GM23338 (cell line): Measurements from ENCODE around the gene NDST1. TPM values are rescaled to one million over a fixed set of nuclear protein-coding genes. Genes with fewer than 3 reads are reported as not detected.

Experiments used
- ATAC-seq: fragments of 200-7000 bp; cut with Tn5 transposase; 3 replicates; pipeline ENCODE4 v1.9.1; 2020
- DNase-seq: peaks from one replicate; pipeline ENCODE4 v3.0.0-alpha.2; 2015; ENCODE audit warnings: low spot score
- H2AFZ ChIP-seq: fragments of 200-600 bp; sonication (generic); 2 replicates; pipeline ENCODE4 v1.8.0; 2016; ENCODE audit warnings: antibody characterized with exemption, mild to moderate bottlenecking, moderate library complexity
- H3F3A ChIP-seq: fragments of 200-600 bp; sonication (generic); replicated peaks from 2 replicates; pipeline ENCODE4 v1.8.0; 2017; ENCODE audit warnings: antibody characterized with exemption, mixed run types, low read depth
- H3K27ac ChIP-seq: fragments of 200-600 bp; sonication (generic); 2 replicates; pipeline ENCODE4 v1.6.1; 2016; ENCODE audit warnings: low read depth
- H3K27me3 ChIP-seq: fragments of 200-600 bp; sonication (generic); 2 replicates; pipeline ENCODE4 v1.8.0; 2016; ENCODE audit warnings: mild to moderate bottlenecking, mixed run types, moderate library complexity; ENCODE audit not compliant: insufficient read depth
- H3K36me3 ChIP-seq: fragments of 200-600 bp; sonication (generic); 2 replicates; pipeline ENCODE4 v1.8.0; 2016; ENCODE audit warnings: mild to moderate bottlenecking; ENCODE audit not compliant: insufficient read depth
- H3K4me1 ChIP-seq: fragments of 200-600 bp; sonication (generic); 2 replicates; pipeline ENCODE4 v1.8.0; 2016; ENCODE audit warnings: mild to moderate bottlenecking, moderate library complexity; ENCODE audit not compliant: insufficient read depth
- H3K4me2 ChIP-seq: fragments of 200-600 bp; sonication (generic); 2 replicates; pipeline ENCODE4 v1.7.1; 2017; ENCODE audit warnings: mixed run types
- H3K4me3 ChIP-seq: fragments of 200-600 bp; sonication (generic); 2 replicates; pipeline ENCODE4 v1.6.1; 2016; ENCODE audit warnings: mixed run types
- H3K79me2 ChIP-seq: fragments of 200-600 bp; sonication (generic); replicated peaks from 2 replicates; pipeline ENCODE4 v1.8.0; 2017; ENCODE audit warnings: mild to moderate bottlenecking; ENCODE audit not compliant: insufficient read depth
- H3K9me2 ChIP-seq: fragments of 200-600 bp; sonication (generic); 2 replicates; pipeline ENCODE4 v1.8.0; 2017; ENCODE audit not compliant: insufficient read depth
- H4K20me1 ChIP-seq: fragments of 200-600 bp; sonication (generic); replicated peaks from 2 replicates; pipeline ENCODE4 v1.8.0; 2017; ENCODE audit warnings: mild to moderate bottlenecking; ENCODE audit not compliant: insufficient read depth
- H3K27ac Mint-ChIP-seq: 2 replicates; pipeline ENCODE4 v1.8.0; 2020; ENCODE audit warnings: inconsistent platforms, mild to moderate bottlenecking, moderate library complexity, mixed read lengths
- H3K27me3 Mint-ChIP-seq: 3 replicates; pipeline ENCODE4 v1.8.0; 2022; ENCODE audit warnings: low read depth, mild to moderate bottlenecking, moderate library complexity, mixed read lengths, inconsistent platforms; ENCODE audit not compliant: insufficient read depth, poor library complexity
- H3K36me3 Mint-ChIP-seq: 3 replicates; pipeline ENCODE4 v1.8.0; 2021; ENCODE audit warnings: low read depth, mild to moderate bottlenecking, inconsistent platforms, moderate library complexity, mixed read lengths
- H3K4me1 Mint-ChIP-seq: 3 replicates; pipeline ENCODE4 v1.8.0; 2020; ENCODE audit warnings: mild to moderate bottlenecking, inconsistent platforms, mixed read lengths
- H3K4me3 Mint-ChIP-seq: 3 replicates; pipeline ENCODE4 v1.8.0; 2021; ENCODE audit warnings: moderate library complexity, mild to moderate bottlenecking, inconsistent platforms, mixed read lengths
- H3K9me3 Mint-ChIP-seq: 3 replicates; pipeline ENCODE4 v1.8.0; 2020; ENCODE audit warnings: moderate library complexity, mild to moderate bottlenecking, inconsistent platforms, mixed read lengths
- CREB1 ChIP-seq: fragments of 250-450 bp; sonication (Bioruptor Pico); IDR thresholded peaks from 2 replicates; pipeline ENCODE4 v1.5.0; 2020; ENCODE audit warnings: low read depth, mild to moderate bottlenecking, moderate library complexity
- EZH2 ChIP-seq: fragments of 200-600 bp; sonication (generic); IDR thresholded peaks from one replicate; pipeline ENCODE4 v1.8.0; 2017; ENCODE audit warnings: antibody characterized with exemption, mild to moderate bottlenecking, low read depth; ENCODE audit not compliant: unreplicated experiment
- EZH2phosphoT487 ChIP-seq: fragments of 200-600 bp; sonication (generic); IDR thresholded peaks from one replicate; pipeline ENCODE4 v1.8.1; 2018; ENCODE audit warnings: antibody characterized with exemption; ENCODE audit not compliant: unreplicated experiment
- JUNB ChIP-seq: IDR thresholded peaks from one replicate; pipeline ENCODE4 v1.6.1; 2016; ENCODE audit warnings: antibody characterized with exemption; ENCODE audit not compliant: unreplicated experiment
- NANOG ChIP-seq: IDR thresholded peaks from 2 replicates; pipeline ENCODE4 v1.6.1; 2016; ENCODE audit warnings: antibody characterized with exemption, borderline replicate concordance
- POLR2AphosphoS5 ChIP-seq: IDR thresholded peaks from 2 replicates; pipeline ENCODE4 v1.6.1; 2016; ENCODE audit warnings: antibody characterized with exemption, low read depth
- STAT1 ChIP-seq: IDR thresholded peaks from one replicate; pipeline ENCODE4 v1.6.1; 2016; ENCODE audit warnings: antibody characterized with exemption; ENCODE audit not compliant: unreplicated experiment
- ZNF114 ChIP-seq: fragments of 250-450 bp; sonication (Bioruptor Pico); IDR thresholded peaks from 2 replicates; pipeline ENCODE4 v1.5.0; 2020; ENCODE audit warnings: mild to moderate bottlenecking, moderate library complexity
- ZNF331 ChIP-seq: fragments of 250-450 bp; sonication (Bioruptor Pico); IDR thresholded peaks from 2 replicates; pipeline ENCODE4 v1.5.0; 2020; ENCODE audit warnings: low read depth, mild to moderate bottlenecking, moderate library complexity
- polyA plus RNA-seq: library from polyadenylated mRNA; unstranded; fragments of >200 nt; fragmentation: Nextera tagmentation; extraction: Ambion mirVana; gene quantifications from 2 replicates; pipeline ENCODE4 v1.2.1, GENCODE V29; 2016
- total RNA-seq: library from RNA; depleted of rRNA; stranded (reverse); fragments of >200 nt; shearing (Covaris generic); gene quantifications from 2 replicates; pipeline ENCODE4 v1.2.3, GENCODE V29; 2014
- TF ChIP-seq, protein P1 (sequence below): IDR thresholded peaks from one replicate; pipeline ENCODE4 v1.6.1; 2018; ENCODE audit warnings: antibody characterized with exemption; ENCODE audit not compliant: unreplicated experiment
- TF ChIP-seq, protein P2 (sequence below), 2 experiments: fragments of 200-600 bp in 1 of 2; sonication (generic) in 1 of 2; conservative IDR thresholded peaks; 2 replicates each; pipeline versions ENCODE4 v1.5.1 to v1.6.1; 2016 to 2017; ENCODE audit warnings: antibody characterized with exemption in 2 of 2, low read depth in 2 of 2, mild to moderate bottlenecking in 2 of 2, moderate library complexity in 1 of 2
- TF ChIP-seq, protein P3 (sequence below): fragments of 250-450 bp; sonication (Bioruptor Pico); IDR thresholded peaks from 2 replicates; pipeline ENCODE4 v1.5.0; 2020; ENCODE audit warnings: mild to moderate bottlenecking, moderate library complexity

NDST1 gene
- total and polyA plus RNA-seq, 2 experiments from 2014 or later = 7.3 to 85.0 TPM

DNA sequence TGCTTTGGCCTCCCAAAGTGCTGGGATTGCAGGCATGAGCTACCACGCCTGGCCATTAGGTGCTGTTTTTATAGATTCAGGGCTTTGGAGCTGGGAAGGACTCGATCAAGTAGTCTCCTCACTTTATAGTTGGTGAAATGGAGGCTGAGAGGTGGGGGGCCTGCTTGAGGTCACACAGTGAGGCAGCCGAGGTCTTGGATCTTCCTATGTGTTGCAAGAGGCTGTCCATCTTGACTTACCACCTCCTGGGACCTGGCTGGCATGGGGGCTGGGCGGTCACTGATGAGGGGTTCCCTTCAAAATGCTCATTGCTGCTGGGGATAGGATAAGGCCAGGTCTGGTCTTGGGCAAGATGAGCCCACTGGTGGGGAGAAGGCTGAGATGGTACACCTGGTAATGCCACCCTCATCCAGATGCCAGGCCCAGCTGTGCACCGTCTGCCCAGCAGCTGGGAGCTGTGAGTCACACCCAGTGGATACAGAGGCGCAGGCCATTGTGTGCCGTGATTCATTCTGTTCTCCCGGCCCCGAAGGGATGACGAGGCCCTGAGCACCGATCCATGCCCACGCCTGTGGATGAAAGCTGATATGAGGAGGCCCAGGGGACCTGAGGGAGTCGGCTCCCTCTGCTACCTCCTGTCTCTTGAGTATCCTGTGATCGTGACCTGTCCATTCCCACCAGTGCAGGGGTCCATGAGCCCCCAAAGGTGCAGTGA is 10.5 kb upstream of the NDST1 start:
- peaks cover 23% of the 10 kb centered on the region for H4K20me1 ChIP-seq
- H3K4me1 ChIP-seq = peaks cover 29% of the 10 kb centered on the region
- peak overlapping the region; percentile 64 for H3K27ac ChIP-seq
- DNase-seq = no peak
- no peak overlapping the region for H2AFZ ChIP-seq
- no peaks in the 10 kb centered on the region; the same call in 1 of the 2 replicates for H3K36me3 ChIP-seq
- peaks cover 100% of the 10 kb centered on the region for H3K79me2 ChIP-seq
- Mint-ChIP-seq H3K9me3 (no peaks in the 10 kb centered on the region), H3K4me3 (no peak overlapping the region; the same call in 2 of the 3 replicates), H3K4me1 (peaks cover 65% of the 10 kb centered on the region), H3K36me3 (0 out of 3 replicates have a peak, but pooled peaks cover 9% of the 10 kb centered on the region), H3K27me3 (peaks cover 20% of the 10 kb centered on the region), H3K27ac (peak overlapping the region; percentile 91)
- H3F3A ChIP-seq = 0 out of 2 replicates have a peak, but pooled peaks cover 2% of the 10 kb centered on the region
- no peaks in the 10 kb centered on the region for H3K27me3 ChIP-seq
- TF ChIP-seq JUNB = no peak
- TF ChIP-seq STAT1 = no peak
- TF ChIP-seq, protein P1, sequence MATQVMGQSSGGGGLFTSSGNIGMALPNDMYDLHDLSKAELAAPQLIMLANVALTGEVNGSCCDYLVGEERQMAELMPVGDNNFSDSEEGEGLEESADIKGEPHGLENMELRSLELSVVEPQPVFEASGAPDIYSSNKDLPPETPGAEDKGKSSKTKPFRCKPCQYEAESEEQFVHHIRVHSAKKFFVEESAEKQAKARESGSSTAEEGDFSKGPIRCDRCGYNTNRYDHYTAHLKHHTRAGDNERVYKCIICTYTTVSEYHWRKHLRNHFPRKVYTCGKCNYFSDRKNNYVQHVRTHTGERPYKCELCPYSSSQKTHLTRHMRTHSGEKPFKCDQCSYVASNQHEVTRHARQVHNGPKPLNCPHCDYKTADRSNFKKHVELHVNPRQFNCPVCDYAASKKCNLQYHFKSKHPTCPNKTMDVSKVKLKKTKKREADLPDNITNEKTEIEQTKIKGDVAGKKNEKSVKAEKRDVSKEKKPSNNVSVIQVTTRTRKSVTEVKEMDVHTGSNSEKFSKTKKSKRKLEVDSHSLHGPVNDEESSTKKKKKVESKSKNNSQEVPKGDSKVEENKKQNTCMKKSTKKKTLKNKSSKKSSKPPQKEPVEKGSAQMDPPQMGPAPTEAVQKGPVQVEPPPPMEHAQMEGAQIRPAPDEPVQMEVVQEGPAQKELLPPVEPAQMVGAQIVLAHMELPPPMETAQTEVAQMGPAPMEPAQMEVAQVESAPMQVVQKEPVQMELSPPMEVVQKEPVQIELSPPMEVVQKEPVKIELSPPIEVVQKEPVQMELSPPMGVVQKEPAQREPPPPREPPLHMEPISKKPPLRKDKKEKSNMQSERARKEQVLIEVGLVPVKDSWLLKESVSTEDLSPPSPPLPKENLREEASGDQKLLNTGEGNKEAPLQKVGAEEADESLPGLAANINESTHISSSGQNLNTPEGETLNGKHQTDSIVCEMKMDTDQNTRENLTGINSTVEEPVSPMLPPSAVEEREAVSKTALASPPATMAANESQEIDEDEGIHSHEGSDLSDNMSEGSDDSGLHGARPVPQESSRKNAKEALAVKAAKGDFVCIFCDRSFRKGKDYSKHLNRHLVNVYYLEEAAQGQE = no peak
- no peak for TF ChIP-seq ZNF331 (CRISPR knock-in tag)
- no peak for TF ChIP-seq EZH2
- TF ChIP-seq, protein P2, sequence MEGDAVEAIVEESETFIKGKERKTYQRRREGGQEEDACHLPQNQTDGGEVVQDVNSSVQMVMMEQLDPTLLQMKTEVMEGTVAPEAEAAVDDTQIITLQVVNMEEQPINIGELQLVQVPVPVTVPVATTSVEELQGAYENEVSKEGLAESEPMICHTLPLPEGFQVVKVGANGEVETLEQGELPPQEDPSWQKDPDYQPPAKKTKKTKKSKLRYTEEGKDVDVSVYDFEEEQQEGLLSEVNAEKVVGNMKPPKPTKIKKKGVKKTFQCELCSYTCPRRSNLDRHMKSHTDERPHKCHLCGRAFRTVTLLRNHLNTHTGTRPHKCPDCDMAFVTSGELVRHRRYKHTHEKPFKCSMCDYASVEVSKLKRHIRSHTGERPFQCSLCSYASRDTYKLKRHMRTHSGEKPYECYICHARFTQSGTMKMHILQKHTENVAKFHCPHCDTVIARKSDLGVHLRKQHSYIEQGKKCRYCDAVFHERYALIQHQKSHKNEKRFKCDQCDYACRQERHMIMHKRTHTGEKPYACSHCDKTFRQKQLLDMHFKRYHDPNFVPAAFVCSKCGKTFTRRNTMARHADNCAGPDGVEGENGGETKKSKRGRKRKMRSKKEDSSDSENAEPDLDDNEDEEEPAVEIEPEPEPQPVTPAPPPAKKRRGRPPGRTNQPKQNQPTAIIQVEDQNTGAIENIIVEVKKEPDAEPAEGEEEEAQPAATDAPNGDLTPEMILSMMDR (conservative IDR thresholded peaks at IDR 0.05; ENCODE audit: low read depth in 2 of 2) = no peak
- TF ChIP-seq ZNF114 (CRISPR knock-in tag) = no peak
- no peak for TF ChIP-seq NANOG
- TF ChIP-seq, protein P3, sequence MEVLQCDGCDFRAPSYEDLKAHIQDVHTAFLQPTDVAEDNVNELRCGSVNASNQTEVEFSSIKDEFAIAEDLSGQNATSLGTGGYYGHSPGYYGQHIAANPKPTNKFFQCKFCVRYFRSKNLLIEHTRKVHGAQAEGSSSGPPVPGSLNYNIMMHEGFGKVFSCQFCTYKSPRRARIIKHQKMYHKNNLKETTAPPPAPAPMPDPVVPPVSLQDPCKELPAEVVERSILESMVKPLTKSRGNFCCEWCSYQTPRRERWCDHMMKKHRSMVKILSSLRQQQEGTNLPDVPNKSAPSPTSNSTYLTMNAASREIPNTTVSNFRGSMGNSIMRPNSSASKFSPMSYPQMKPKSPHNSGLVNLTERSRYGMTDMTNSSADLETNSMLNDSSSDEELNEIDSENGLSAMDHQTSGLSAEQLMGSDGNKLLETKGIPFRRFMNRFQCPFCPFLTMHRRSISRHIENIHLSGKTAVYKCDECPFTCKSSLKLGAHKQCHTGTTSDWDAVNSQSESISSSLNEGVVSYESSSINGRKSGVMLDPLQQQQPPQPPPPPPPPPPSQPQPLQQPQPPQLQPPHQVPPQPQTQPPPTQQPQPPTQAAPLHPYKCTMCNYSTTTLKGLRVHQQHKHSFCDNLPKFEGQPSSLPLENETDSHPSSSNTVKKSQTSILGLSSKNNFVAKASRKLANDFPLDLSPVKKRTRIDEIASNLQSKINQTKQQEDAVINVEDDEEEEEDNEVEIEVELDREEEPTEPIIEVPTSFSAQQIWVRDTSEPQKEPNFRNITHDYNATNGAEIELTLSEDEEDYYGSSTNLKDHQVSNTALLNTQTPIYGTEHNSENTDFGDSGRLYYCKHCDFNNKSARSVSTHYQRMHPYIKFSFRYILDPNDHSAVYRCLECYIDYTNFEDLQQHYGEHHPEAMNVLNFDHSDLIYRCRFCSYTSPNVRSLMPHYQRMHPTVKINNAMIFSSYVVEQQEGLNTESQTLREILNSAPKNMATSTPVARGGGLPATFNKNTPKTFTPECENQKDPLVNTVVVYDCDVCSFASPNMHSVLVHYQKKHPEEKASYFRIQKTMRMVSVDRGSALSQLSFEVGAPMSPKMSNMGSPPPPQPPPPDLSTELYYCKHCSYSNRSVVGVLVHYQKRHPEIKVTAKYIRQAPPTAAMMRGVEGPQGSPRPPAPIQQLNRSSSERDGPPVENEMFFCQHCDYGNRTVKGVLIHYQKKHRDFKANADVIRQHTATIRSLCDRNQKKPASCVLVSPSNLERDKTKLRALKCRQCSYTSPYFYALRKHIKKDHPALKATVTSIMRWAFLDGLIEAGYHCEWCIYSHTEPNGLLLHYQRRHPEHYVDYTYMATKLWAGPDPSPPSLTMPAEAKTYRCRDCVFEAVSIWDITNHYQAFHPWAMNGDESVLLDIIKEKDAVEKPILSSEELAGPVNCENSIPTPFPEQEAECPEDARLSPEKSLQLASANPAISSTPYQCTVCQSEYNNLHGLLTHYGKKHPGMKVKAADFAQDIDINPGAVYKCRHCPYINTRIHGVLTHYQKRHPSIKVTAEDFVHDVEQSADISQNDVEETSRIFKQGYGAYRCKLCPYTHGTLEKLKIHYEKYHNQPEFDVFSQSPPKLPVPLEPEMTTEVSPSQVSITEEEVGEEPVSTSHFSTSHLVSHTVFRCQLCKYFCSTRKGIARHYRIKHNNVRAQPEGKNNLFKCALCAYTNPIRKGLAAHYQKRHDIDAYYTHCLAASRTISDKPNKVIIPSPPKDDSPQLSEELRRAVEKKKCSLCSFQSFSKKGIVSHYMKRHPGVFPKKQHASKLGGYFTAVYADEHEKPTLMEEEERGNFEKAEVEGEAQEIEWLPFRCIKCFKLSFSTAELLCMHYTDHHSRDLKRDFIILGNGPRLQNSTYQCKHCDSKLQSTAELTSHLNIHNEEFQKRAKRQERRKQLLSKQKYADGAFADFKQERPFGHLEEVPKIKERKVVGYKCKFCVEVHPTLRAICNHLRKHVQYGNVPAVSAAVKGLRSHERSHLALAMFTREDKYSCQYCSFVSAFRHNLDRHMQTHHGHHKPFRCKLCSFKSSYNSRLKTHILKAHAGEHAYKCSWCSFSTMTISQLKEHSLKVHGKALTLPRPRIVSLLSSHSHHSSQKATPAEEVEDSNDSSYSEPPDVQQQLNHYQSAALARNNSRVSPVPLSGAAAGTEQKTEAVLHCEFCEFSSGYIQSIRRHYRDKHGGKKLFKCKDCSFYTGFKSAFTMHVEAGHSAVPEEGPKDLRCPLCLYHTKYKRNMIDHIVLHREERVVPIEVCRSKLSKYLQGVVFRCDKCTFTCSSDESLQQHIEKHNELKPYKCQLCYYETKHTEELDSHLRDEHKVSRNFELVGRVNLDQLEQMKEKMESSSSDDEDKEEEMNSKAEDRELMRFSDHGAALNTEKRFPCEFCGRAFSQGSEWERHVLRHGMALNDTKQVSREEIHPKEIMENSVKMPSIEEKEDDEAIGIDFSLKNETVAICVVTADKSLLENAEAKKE (CRISPR knock-in tag) = no peak
- no peak for TF ChIP-seq CREB1 (CRISPR knock-in tag)
- TF ChIP-seq EZH2phosphoT487 = no peak
- TF ChIP-seq POLR2AphosphoS5 = no peak
- peak overlapping the region; percentile 46 for H3K4me2 ChIP-seq
- peak overlapping the region; percentile 25; the same call in 1 of the 2 replicates for H3K4me3 ChIP-seq
- peak; percentile 9 for ATAC-seq
- no peaks in the 10 kb centered on the region for H3K9me2 ChIP-seq
